ACC112 (cell line): ENCODE measurements around the gene KCNAB2.

Experiments
- H2AFZ ChIP-seq: fragments of 200-600 bp; sonication (generic); one replicate; pipeline ENCODE4 v1.6.0; 2017; ENCODE audit warnings: antibody characterized with exemption, low read length; ENCODE audit not compliant: unreplicated experiment
- H3K27ac ChIP-seq: fragments of 200-600 bp; sonication (generic); 2 replicates; pipeline ENCODE4 v1.5.1; 2014; ENCODE audit warnings: low read depth, mild to moderate bottlenecking, antibody characterized with exemption, low read length, moderate library complexity
- H3K27me3 ChIP-seq: fragments of 200-600 bp; sonication (generic); 2 replicates; pipeline ENCODE4 v1.6.1; 2014; ENCODE audit warnings: mild to moderate bottlenecking, antibody characterized with exemption, low read length, moderate library complexity, mixed read lengths; ENCODE audit not compliant: insufficient read depth
- H3K36me3 ChIP-seq: fragments of 200-600 bp; sonication (generic); 2 replicates; pipeline ENCODE4 v1.6.1; 2016; ENCODE audit warnings: mild to moderate bottlenecking, antibody characterized with exemption, low read length, moderate library complexity, mixed read lengths; ENCODE audit not compliant: insufficient read depth
- H3K4me1 ChIP-seq: fragments of 200-600 bp; sonication (generic); one replicate; pipeline ENCODE4 v1.6.1; 2016; ENCODE audit warnings: low read length, mixed read lengths; ENCODE audit not compliant: insufficient read depth, unreplicated experiment, control insufficient read depth
- H3K4me3 ChIP-seq: fragments of 200-600 bp; sonication (generic); 2 replicates; pipeline ENCODE4 v1.5.1; 2014; ENCODE audit warnings: mild to moderate bottlenecking, low read depth, low read length
- H3K79me2 ChIP-seq: fragments of 200-600 bp; sonication (generic); one replicate; pipeline ENCODE4 v1.6.0; 2016; ENCODE audit warnings: low read length; ENCODE audit not compliant: control insufficient read depth, unreplicated experiment, insufficient read depth

The KCNAB2 gene

DNA sequence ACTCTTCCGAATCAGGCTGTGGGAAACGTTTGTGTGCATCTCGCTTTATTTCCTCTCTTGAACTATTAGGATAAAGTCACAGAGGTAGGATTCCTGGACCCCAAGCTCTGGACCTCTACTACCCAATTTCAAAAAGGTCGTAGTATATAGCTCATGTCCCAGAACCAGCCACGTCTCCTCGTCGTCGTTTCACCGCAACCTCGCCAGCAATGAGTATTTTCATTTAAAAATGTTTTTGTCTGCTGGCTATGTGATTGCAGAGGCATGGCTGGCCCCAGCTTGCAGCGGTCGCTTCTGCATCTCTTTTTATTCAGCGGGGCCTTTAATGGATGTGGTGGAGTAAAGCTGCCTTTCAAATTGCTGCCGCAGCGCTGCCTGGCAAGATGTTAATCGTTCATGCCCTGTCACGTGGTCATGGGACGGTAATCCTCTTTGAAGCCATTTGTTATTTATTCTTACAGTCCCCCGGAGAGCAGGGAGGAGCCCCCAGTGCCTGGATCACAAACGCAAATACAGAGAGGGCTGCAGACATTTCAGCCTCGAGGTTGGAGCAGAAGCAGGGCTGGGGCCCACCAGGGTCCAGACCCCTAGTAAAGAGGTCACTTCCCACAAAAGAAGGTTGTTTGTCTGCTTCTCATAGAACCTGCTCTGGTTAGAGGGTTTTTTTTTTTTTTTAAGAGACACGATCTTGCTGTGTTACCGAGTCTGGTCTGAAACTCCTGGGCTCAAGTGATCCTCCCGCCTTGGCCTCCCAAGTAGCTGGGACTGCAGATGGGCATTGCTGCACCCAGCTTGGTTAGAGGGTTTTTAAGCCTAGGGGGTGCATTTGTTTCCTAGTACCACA lies 41.9 kb upstream of the KCNAB2 start:
- no peaks in the 10 kb centered on the region for H3K4me1 ChIP-seq
- H3K27ac ChIP-seq = no peak overlapping the region
- no peak overlapping the region for H2AFZ ChIP-seq
- no peaks in the 10 kb centered on the region for H3K27me3 ChIP-seq
- H3K4me3 ChIP-seq = no peak overlapping the region
- H3K79me2 ChIP-seq = no peaks in the 10 kb centered on the region
- no peaks in the 10 kb centered on the region for H3K36me3 ChIP-seq

- Histone ChIP-seq H3K27ac (no peak overlapping the region), H3K27me3 (no peaks in the 10 kb centered on the region), H3K79me2 (no peaks in the 10 kb centered on the region), H3K4me3 (no peak overlapping the region), H3K36me3 (no peaks in the 10 kb centered on the region), H3K4me1 (no peaks in the 10 kb centered on the region), H2AFZ (no peak overlapping the region)
These were observed 41.1 kb upstream of the KCNAB2 start for GRCh38 chr1:6004412-6005123.

GRCh38 chr1:6005276-6005917 lies 40.3 kb upstream of the KCNAB2 start:
- Histone ChIP-seq H2AFZ (no peak overlapping the region), H3K27ac (no peak overlapping the region), H3K79me2 (no peaks in the 10 kb centered on the region), H3K27me3 (no peaks in the 10 kb centered on the region), H3K36me3 (no peaks in the 10 kb centered on the region), H3K4me1 (no peaks in the 10 kb centered on the region), H3K4me3 (no peak overlapping the region)

DNA sequence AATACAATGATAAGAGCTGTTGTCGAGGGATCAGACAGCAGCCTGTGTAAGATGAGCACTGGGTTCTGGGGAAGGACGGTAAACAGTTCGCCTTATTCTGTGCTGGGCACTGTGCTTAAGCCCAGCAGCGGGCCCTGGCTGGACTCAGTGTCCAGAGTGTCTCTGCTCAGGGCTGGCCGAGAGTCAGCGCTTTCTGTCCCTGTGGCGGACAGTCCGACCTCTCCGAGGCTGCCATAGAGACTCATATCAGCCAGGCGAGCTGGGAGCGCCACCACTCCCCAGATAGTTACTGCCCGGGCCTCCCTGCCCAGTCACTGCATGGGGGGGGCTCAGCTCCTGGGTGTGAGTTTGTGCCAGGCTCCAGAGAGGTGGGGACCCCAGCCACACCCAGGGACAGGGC lies 38.8 kb upstream of the KCNAB2 start:
- Histone ChIP-seq H3K27ac (no peak overlapping the region), H3K79me2 (no peaks in the 10 kb centered on the region), H2AFZ (no peak overlapping the region), H3K36me3 (no peaks in the 10 kb centered on the region), H3K4me3 (no peak overlapping the region), H3K4me1 (no peaks in the 10 kb centered on the region), H3K27me3 (no peaks in the 10 kb centered on the region)

- H3K79me2 ChIP-seq = no peaks in the 10 kb centered on the region
- no peak overlapping the region for H2AFZ ChIP-seq
- H3K4me3 ChIP-seq = no peak overlapping the region
- no peaks in the 10 kb centered on the region for H3K4me1 ChIP-seq
- no peaks in the 10 kb centered on the region for H3K27me3 ChIP-seq
- no peaks in the 10 kb centered on the region for H3K36me3 ChIP-seq
- no peak overlapping the region for H3K27ac ChIP-seq
These were observed 38.2 kb upstream of the KCNAB2 start for GRCh38 chr1:6007318-6008083.

GRCh38 chr1:6008084-6008415 lies 37.6 kb upstream of the KCNAB2 start:
- Histone ChIP-seq H3K79me2 (no peaks in the 10 kb centered on the region), H2AFZ (no peak overlapping the region), H3K36me3 (no peaks in the 10 kb centered on the region), H3K4me3 (no peak overlapping the region), H3K27ac (no peak overlapping the region), H3K27me3 (no peaks in the 10 kb centered on the region), H3K4me1 (no peaks in the 10 kb centered on the region)

DNA sequence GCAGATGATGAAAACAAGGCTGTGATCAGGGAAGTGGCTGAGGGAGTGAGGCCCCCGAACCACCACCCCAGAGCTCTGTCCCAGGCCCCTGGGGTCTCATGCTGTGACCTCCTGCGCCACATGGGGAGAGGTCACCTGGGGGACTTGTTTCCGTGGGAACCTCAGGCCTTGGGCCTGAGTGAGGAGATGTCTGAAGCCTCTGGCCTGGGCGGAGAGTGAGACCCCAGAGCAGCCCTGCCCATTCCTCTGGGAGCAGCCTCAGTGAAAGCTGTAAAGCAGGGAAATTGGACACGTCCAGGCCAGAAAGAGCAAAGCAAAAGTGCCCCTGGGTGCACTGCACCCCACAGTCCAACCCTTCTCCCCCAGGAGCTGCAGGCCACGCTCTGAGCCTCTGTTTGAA lies 37.0 kb upstream of the KCNAB2 start:
- no peaks in the 10 kb centered on the region for H3K4me1 ChIP-seq
- no peak overlapping the region for H3K27ac ChIP-seq
- no peaks in the 10 kb centered on the region for H3K27me3 ChIP-seq
- H2AFZ ChIP-seq = no peak overlapping the region
- H3K36me3 ChIP-seq = no peaks in the 10 kb centered on the region
- H3K79me2 ChIP-seq = no peaks in the 10 kb centered on the region
- H3K4me3 ChIP-seq = no peak overlapping the region

DNA sequence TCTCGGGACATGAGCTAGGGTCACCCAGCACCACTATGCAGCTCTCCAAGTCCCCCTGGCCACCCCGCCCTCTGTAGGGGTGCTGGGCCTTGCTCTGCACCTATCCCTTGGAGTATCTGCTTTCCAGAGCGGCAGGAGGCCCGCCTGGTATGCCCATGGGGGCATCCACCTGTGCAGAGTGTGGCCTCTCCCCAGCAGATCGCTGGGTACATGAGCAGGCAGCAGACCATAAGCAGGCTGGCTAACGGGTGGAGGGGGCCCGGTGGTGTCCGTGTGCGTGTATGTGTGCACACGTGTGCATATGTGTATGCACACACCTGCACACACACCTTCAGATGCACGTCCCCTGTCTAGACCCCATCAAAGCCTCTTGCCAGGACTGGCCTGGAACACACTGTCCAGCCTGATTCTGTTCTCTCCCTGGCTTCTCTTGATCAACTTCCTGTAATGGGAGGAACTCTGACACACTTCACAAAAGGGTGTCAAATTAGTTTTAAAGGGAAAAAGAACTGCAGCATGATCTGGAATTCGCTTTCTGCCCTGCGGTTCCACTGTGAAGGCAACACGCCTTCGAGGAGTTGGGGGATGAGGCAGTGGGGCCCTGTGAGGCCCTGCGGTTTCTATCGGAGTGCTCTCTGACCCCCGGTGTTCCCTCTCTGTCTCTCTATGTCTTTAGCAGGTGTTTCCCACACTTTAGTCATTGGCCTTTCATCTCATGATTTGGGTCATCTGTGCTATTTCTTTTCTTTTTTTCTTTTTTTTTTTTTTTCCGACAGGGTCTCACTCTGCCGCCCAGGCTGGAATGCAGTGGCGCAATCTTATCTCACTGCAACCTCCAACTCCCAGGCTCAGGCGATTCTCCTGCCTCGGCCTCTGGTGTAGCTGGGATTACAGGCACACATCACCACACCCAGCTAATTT lies 36.3 kb upstream of the KCNAB2 start:
- Histone ChIP-seq H3K27ac (no peak overlapping the region), H3K4me1 (no peaks in the 10 kb centered on the region), H3K4me3 (no peak overlapping the region), H2AFZ (no peak overlapping the region), H3K79me2 (no peaks in the 10 kb centered on the region), H3K27me3 (no peaks in the 10 kb centered on the region), H3K36me3 (no peaks in the 10 kb centered on the region)

DNA sequence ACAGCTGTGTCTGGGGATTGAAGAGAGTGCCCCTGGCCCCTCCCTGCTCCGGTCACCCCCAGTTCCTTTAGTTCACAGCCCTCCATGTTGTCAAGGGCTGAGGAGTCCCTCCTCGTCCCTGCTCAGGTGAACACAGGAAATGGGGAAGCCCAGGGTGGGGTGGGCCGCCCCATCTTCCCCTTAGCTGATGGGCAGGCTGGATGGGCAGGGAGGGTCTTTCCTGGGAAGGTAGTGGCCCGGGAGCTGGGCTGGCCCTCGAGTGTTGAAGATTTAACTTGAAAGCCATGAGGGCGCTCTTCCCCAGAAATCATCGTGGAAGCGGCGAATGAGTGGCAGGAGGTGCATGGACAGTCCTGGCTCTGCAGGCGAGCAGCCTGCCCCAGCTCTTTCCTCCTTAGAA lies 35.1 kb upstream of the KCNAB2 start:
- H3K4me1 ChIP-seq = no peaks in the 10 kb centered on the region
- H3K27ac ChIP-seq = no peak overlapping the region
- H3K27me3 ChIP-seq = no peaks in the 10 kb centered on the region
- H3K36me3 ChIP-seq = no peaks in the 10 kb centered on the region
- no peaks in the 10 kb centered on the region for H3K79me2 ChIP-seq
- H3K4me3 ChIP-seq = no peak overlapping the region
- no peak overlapping the region for H2AFZ ChIP-seq
